Middle frontal gyrus (tissue), 1 donor: ENCODE results near the gene MOGAT3.

Experiments
- DNase-seq: peaks from one replicate; pipeline ENCODE4 v3.0.0-alpha.2; 2015; ENCODE audit warnings: low spot score; ENCODE audit errors: extremely low spot score

The MOGAT3 gene, protein sequence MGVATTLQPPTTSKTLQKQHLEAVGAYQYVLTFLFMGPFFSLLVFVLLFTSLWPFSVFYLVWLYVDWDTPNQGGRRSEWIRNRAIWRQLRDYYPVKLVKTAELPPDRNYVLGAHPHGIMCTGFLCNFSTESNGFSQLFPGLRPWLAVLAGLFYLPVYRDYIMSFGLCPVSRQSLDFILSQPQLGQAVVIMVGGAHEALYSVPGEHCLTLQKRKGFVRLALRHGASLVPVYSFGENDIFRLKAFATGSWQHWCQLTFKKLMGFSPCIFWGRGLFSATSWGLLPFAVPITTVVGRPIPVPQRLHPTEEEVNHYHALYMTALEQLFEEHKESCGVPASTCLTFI

GRCh38 chr7:101200862-101201599 lies at the start of gene MOGAT3:
TSS of gene MOGAT3 (minus strand) at chr7:101201036. CDS start at chr7:101200854, 182 bp downstream.
- no peak for DNase-seq

DNA sequence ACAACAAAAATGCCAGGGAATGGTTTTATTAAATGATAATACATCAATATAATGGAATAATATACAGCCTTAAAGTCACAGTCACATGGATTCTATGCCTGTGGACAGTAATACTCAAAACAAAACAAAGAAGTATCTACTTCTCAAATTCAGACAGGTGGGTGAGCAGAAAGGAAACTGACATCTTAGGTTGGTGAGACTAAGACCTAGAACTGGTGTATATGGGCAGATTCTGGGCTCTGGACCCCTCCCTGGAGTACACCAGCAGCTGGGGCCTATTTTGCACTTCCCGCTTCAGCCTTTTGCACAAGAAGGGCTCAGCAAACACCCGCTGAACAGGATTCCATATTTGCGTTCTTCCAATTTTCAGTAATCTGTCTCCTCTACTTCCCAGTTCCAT lies 49.5 kb upstream of the MOGAT3 start:
- no peak for DNase-seq

GRCh38 chr7:101248276-101248675 lies 47.4 kb upstream of the MOGAT3 start:
- no peak for DNase-seq

DNA sequence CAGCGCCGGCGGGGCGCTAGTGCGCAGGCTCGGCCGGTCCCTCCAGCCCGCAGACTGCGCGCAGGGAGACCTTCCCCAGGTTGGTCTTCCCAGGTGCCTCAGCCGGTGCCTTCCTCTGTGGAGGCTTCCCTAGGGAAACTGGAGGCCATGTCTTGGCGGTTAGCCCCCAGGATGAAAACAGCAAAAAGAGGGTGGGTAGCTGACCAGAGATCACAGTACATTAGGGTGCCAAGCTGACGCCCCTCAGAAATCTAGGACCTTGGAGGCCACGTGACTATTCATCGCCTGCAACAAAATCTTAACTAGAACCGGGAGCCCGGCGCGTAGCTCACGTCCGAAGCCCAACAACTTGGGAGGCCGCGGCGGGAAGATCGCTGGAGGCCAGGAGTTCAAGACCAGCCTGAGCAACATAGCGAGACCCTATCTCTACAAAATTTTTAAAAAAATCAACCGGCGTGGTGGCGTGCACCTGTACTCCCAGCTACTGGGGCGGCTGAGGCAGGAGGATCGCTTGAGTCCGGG lies 44.4 kb upstream of the MOGAT3 start:
- no peak for DNase-seq

DNA sequence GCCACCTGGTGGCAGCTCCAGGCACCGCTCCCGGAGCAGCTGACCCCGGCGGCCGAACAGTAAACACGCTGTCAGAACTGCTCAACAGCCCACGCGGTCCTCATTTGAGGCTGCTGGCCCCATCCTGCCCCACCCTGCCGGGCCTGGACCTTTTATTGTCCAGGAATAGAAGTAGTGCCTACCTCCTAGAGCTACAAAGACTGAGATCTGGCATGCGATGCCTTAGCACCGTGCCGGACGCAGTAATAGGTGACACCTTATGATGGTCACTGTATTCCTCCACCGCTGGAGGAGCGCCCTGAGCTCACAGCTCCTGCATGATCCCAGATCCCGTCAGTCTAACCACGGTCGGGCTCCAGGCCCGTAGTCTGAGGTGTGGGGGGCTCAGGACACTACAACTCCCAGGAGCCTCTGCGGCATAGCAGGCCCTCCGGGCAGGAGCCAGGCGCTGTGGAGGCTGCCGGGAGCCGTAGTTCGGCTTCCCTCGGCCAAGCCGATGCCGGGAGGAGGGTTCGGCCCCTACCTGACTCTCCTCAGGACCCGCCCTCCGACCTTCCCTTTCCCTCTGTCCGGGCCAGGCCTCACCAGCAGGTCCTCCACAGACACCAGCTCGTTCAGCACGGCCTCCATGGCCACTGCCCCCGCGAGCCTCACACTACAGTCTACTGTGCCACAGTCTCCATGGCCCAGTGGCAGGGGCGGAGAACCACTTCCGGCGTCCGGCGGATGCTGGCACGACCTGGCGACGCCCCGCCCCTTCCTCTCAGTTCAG lies 43.7 kb upstream of the MOGAT3 start, which contains the start of gene FIS1:
Gene FIS1 (minus strand): TSS at position 707 of the 772 bp plus-strand sequence. CDS start 77 bp downstream, at position 630.
- peak; percentile 82 for DNase-seq

GRCh38 chr7:101243646-101244374 lies 43.0 kb upstream of the MOGAT3 start:
- DNase-seq: no peak

DNA sequence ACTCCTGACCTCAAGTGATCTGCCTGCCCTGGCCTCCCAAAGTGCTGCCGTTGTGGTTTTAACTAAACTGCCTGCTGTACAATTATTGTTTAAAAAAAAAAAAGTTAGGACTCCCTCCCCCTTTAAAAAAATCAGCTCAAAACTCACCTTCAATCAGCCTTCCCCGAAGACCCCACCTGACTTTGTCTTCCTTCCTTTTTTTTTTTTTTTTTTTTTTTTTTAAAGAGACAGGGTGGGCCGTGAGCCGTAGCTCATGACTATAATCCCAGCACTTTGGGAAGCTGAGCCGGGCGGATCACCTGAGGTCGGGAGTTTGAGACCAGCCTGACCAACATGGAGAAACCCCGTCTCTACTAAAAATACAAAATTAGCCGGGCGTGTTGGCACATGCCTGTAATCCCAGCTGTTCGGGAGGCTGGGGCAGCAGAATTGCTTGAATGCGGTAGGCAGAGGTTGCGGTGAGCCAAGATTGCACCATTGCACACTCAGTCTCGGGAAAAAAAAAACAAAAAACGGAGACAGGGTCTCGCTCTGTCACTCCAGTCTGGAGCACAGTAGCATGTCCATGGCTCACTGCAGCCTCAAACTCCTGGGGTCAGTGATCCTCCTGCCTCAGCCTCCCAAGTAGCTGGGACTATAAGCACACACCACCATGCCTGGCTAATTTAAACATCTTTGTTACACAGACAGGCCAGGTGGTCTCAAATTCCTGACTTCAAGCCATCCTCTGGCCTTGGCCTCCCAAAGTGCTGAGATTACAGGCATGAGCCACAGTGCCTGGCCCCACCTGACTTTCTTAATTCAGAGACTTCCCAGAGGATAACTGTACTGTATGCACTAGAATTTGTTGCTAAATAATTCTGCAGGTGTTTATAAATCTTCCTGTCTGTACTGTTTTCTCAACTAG lies 40.9 kb upstream of the MOGAT3 start:
- DNase-seq: no peak

DNA sequence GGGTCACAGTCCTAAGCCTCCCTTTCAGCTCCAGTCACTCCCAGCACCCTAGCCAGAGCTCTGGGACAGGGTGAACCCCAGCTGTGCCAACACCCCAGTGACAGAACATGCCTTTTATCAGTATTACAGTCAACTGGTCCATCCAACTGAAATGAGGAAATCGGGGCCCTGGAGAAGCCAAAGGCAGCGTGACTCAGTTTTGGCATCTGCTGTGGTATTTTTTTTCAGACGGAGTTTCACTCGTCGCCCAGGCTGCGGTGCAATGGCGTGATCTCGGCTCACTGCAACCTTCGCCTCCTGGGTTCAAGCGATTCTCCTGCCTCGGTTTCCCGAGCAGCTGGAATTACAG lies 40.2 kb upstream of the MOGAT3 start:
- DNase-seq: no peak

GRCh38 chr7:101240226-101241014 lies 39.6 kb upstream of the MOGAT3 start:
- DNase-seq: no peak

DNA sequence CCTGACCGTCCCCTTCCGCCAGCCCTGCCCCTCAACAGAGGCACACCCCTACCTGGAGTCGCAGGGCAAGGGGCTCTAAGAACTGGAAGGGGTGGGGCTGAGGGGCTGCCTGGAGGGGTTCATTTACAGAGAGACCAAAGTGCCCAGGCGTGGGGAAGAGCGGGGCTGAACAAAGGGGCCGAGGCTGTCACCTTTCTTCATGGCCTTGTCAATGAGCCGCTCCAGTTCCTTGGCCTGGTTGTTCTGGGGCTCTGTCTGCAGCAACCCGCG lies 39.0 kb upstream of the MOGAT3 start:
- no peak for DNase-seq

- DNase-seq: no peak
Measured at GRCh38 chr7:101239191-101239950, 38.5 kb upstream of the MOGAT3 start.

GRCh38 chr7:101238226-101239182 lies 37.7 kb upstream of the MOGAT3 start:
- no peak for DNase-seq

- no peak for DNase-seq
Measured at GRCh38 chr7:101237206-101238067, 36.6 kb upstream of the MOGAT3 start, which contains the start of gene CLDN15. TSS of gene CLDN15 (minus strand) at chr7:101237802. CDS start at chr7:101237581, 221 bp downstream.

GRCh38 chr7:101236292-101236835 lies 35.5 kb upstream of the MOGAT3 start:
- DNase-seq: no peak

GRCh38 chr7:101235522-101235921 lies 34.7 kb upstream of the MOGAT3 start:
- no peak for DNase-seq

- DNase-seq: no peak
Measured at GRCh38 chr7:101235050-101235449, 34.2 kb upstream of the MOGAT3 start.
